ENCODE data around the gene HABP2.

DNA sequence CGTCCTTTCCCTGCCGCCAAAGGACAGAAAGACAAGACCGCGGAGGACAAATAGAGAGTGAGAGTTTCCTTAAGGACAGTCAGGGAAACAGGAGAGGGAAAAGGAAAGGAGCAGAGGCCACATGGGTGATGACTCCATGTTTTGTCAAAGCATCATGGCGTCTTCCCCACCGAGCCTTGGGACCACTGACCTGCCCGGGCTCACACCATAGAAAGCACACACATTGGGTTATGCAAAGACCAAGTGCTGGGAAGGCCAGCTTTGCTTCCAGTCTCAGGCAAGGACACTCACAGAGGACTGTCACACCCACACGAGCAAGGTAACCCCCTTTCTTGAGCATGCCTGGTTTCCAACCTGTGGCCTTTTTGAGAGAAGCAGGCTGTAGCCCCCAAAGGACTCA, 23.3 kb upstream of the HABP2 start:
- TF ChIP-seq YY1 (IDR thresholded peaks at IDR 0.05) (no peak), SP1 (IDR thresholded peaks at IDR 0.05) (no peak), FOXA1 (IDR thresholded peaks at IDR 0.05) (no peak), TAF1 (conservative IDR thresholded peaks at IDR 0.05) (no peak), JUND (IDR thresholded peaks at IDR 0.05) (no peak), GABPA (IDR thresholded peaks at IDR 0.05 in 1 of 2, conservative IDR thresholded peaks at IDR 0.05 in 1 of 2) (no peak)
- TF ChIP-seq, protein P1, sequence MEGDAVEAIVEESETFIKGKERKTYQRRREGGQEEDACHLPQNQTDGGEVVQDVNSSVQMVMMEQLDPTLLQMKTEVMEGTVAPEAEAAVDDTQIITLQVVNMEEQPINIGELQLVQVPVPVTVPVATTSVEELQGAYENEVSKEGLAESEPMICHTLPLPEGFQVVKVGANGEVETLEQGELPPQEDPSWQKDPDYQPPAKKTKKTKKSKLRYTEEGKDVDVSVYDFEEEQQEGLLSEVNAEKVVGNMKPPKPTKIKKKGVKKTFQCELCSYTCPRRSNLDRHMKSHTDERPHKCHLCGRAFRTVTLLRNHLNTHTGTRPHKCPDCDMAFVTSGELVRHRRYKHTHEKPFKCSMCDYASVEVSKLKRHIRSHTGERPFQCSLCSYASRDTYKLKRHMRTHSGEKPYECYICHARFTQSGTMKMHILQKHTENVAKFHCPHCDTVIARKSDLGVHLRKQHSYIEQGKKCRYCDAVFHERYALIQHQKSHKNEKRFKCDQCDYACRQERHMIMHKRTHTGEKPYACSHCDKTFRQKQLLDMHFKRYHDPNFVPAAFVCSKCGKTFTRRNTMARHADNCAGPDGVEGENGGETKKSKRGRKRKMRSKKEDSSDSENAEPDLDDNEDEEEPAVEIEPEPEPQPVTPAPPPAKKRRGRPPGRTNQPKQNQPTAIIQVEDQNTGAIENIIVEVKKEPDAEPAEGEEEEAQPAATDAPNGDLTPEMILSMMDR (IDR thresholded peaks at IDR 0.05; ENCODE audit: low read depth, low read length, missing input control), result no peak
- TF ChIP-seq, protein P2, sequence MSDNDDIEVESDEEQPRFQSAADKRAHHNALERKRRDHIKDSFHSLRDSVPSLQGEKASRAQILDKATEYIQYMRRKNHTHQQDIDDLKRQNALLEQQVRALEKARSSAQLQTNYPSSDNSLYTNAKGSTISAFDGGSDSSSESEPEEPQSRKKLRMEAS (IDR thresholded peaks at IDR 0.05), result no peak
- TF ChIP-seq, protein P3, sequence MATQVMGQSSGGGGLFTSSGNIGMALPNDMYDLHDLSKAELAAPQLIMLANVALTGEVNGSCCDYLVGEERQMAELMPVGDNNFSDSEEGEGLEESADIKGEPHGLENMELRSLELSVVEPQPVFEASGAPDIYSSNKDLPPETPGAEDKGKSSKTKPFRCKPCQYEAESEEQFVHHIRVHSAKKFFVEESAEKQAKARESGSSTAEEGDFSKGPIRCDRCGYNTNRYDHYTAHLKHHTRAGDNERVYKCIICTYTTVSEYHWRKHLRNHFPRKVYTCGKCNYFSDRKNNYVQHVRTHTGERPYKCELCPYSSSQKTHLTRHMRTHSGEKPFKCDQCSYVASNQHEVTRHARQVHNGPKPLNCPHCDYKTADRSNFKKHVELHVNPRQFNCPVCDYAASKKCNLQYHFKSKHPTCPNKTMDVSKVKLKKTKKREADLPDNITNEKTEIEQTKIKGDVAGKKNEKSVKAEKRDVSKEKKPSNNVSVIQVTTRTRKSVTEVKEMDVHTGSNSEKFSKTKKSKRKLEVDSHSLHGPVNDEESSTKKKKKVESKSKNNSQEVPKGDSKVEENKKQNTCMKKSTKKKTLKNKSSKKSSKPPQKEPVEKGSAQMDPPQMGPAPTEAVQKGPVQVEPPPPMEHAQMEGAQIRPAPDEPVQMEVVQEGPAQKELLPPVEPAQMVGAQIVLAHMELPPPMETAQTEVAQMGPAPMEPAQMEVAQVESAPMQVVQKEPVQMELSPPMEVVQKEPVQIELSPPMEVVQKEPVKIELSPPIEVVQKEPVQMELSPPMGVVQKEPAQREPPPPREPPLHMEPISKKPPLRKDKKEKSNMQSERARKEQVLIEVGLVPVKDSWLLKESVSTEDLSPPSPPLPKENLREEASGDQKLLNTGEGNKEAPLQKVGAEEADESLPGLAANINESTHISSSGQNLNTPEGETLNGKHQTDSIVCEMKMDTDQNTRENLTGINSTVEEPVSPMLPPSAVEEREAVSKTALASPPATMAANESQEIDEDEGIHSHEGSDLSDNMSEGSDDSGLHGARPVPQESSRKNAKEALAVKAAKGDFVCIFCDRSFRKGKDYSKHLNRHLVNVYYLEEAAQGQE (IDR thresholded peaks at IDR 0.05), result no peak
- TF ChIP-seq, protein P4, sequence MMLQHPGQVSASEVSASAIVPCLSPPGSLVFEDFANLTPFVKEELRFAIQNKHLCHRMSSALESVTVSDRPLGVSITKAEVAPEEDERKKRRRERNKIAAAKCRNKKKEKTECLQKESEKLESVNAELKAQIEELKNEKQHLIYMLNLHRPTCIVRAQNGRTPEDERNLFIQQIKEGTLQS (IDR thresholded peaks at IDR 0.05), result no peak
- TF ChIP-seq, protein P5, sequence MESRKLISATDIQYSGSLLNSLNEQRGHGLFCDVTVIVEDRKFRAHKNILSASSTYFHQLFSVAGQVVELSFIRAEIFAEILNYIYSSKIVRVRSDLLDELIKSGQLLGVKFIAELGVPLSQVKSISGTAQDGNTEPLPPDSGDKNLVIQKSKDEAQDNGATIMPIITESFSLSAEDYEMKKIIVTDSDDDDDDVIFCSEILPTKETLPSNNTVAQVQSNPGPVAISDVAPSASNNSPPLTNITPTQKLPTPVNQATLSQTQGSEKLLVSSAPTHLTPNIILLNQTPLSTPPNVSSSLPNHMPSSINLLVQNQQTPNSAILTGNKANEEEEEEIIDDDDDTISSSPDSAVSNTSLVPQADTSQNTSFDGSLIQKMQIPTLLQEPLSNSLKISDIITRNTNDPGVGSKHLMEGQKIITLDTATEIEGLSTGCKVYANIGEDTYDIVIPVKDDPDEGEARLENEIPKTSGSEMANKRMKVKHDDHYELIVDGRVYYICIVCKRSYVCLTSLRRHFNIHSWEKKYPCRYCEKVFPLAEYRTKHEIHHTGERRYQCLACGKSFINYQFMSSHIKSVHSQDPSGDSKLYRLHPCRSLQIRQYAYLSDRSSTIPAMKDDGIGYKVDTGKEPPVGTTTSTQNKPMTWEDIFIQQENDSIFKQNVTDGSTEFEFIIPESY (IDR thresholded peaks at IDR 0.05), result no peak
